Measurements from ENCODE around the gene ATP1A2. TPM values are rescaled to one million over a fixed set of nuclear protein-coding genes. Genes with fewer than 3 reads are reported as not detected.

ATP1A2 gene
- total and polyA plus RNA-seq, 10 of the 15 experiments (the other 5 are each of a cell fraction or from before 2014, with no cell fraction given), result 0.15 TPM; not detected in 9

DNA sequence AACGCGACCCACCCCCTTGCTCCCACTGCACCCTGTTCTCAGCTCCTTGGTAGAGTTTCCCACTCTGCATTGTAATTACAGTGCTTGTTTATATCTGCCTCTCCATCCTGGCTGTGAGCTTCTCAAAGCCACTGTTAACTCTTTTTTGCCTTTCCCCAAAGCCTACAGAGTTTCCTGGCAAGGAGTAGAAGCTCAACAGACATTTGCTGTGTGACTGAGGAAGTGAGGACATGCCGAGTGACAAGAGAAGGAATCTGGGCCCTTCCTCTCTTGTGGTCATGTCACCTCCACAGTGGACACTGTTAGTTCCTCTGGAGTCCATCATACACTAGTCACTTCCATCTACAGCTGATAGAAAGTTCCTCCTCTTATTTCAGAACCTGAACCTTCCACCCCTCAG, 11.1 kb upstream of the ATP1A2 start (continued):
- TF ChIP-seq RELB (IDR thresholded peaks at IDR 0.05; ENCODE audit: low read depth), result no peak
- TF ChIP-seq ASH2L (IDR thresholded peaks at IDR 0.05; ENCODE audit: borderline replicate concordance, low read depth), result no peak
- TF ChIP-seq FOXK2 (IDR thresholded peaks at IDR 0.05), result no peak

DNA sequence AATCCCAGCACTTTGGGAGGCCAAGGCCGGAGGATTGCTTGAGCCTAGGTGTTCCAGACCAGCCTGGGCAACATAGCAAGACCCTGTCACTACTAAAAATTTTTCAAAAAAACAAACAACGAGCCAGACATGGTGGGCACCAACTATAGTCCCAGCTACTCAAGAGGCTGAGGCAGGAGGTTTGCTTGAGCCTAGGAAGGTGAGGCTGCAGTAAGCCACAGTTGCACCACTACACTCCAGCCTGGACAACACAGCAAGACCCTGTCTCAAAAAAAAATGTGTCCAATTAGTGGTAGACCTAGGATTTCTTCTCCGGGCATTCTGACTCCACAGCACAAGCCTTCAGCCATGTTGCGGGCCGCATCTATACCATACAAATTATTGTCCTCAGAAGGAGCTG, 10.4 kb upstream of the ATP1A2 start:
- CTCF ChIA-PET, result interaction anchor here (0.8 to 11.6 kb wide), 16 partner anchors 9 to 272 kb away, joined by 3 to 189 read pairs (median 4); partner anchors contain the start of genes CASQ1 and PEX19
- no TSS peak for BruUV-seq (replicated peaks)
- intact Hi-C loops (cut with micrococcal nuclease; ENCODE audit: unreplicated experiment) (no loop called here), in situ Hi-C loops (cut with MboI) (no loop called here)
- Histone ChIP-seq H3K4me3 (no peak overlapping the region), H3K4me2 (ENCODE audit: control insufficient read depth, insufficient read depth) (no peak overlapping the region), H3K27me3 (replicated peaks in 1 of 2; ENCODE audit: control insufficient read depth in 2 of 2, insufficient read depth in 2 of 2, low read length in 1 of 2) (no peaks in the 10 kb centered on the region; a peak in 1 of 4 replicates), H3K9me3 (replicated peaks; ENCODE audit: control insufficient read depth, insufficient read depth, low read length) (no peaks in the 10 kb centered on the region), H3K4me1 (ENCODE audit: control insufficient read depth, insufficient read depth, low read length) (peaks cover 4% of the 10 kb centered on the region), H3K9ac (ENCODE audit: control insufficient read depth, insufficient read depth, low read length) (no peak overlapping the region), H4K20me1 (ENCODE audit: control insufficient read depth, insufficient read depth) (no peaks in the 10 kb centered on the region), H3K36me3 (ENCODE audit: control insufficient read depth in 2 of 2, insufficient read depth in 2 of 2, low read length in 1 of 2) (no peaks in the 10 kb centered on the region; a peak in 1 of 4 replicates), H3K79me2 (ENCODE audit: control insufficient read depth, insufficient read depth, low read length) (no peaks in the 10 kb centered on the region), H2AFZ (ENCODE audit: control insufficient read depth, low read depth, low read length) (no peak overlapping the region), H3K27ac (ENCODE audit: control insufficient read depth, insufficient read depth) (no peak overlapping the region)
- 81% methylated on average over 5 of the region's 5 CpGs for WGBS (ENCODE audit: insufficient coverage, insufficient replicate concordance, low lambda C conversion rate, missing lambda C conversion rate)
- no peak for FAIRE-seq
- RAD21 ChIA-PET (ENCODE audit: unreplicated experiment), result interaction anchor here (1.1 to 6.8 kb wide), 5 partner anchors 59 to 272 kb away, joined by 4 to 85 read pairs (median 5); no protein-coding TSS in a partner anchor
- POLR2A ChIA-PET, result no interaction called here
- no peak for ATAC-seq
- no peak for DNase-seq (ENCODE audit: low read depth, low spot score)
- SMC1A ChIA-PET (ENCODE audit: uncharacterized antibody, unreplicated experiment), result interaction anchor here (1.0 to 4.9 kb wide), 9 partner anchors 52 to 271 kb away, joined by 4 to 46 read pairs (median 4); partner anchors contain the start of gene CASQ1
- TF ChIP-seq, protein P1, sequence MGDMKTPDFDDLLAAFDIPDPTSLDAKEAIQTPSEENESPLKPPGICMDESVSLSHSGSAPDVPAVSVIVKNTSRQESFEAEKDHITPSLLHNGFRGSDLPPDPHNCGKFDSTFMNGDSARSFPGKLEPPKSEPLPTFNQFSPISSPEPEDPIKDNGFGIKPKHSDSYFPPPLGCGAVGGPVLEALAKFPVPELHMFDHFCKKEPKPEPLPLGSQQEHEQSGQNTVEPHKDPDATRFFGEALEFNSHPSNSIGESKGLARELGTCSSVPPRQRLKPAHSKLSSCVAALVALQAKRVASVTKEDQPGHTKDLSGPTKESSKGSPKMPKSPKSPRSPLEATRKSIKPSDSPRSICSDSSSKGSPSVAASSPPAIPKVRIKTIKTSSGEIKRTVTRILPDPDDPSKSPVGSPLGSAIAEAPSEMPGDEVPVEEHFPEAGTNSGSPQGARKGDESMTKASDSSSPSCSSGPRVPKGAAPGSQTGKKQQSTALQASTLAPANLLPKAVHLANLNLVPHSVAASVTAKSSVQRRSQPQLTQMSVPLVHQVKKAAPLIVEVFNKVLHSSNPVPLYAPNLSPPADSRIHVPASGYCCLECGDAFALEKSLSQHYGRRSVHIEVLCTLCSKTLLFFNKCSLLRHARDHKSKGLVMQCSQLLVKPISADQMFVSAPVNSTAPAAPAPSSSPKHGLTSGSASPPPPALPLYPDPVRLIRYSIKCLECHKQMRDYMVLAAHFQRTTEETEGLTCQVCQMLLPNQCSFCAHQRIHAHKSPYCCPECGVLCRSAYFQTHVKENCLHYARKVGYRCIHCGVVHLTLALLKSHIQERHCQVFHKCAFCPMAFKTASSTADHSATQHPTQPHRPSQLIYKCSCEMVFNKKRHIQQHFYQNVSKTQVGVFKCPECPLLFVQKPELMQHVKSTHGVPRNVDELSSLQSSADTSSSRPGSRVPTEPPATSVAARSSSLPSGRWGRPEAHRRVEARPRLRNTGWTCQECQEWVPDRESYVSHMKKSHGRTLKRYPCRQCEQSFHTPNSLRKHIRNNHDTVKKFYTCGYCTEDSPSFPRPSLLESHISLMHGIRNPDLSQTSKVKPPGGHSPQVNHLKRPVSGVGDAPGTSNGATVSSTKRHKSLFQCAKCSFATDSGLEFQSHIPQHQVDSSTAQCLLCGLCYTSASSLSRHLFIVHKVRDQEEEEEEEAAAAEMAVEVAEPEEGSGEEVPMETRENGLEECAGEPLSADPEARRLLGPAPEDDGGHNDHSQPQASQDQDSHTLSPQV (IDR thresholded peaks at IDR 0.05), result no peak
- TF ChIP-seq RB1 (IDR thresholded peaks at IDR 0.05; ENCODE audit: borderline replicate concordance), result no peak
- no peak for TF ChIP-seq SMC3 (IDR thresholded peaks at IDR 0.05; ENCODE audit: borderline replicate concordance, low read length)
- TF ChIP-seq NFXL1 (IDR thresholded peaks at IDR 0.05; ENCODE audit: borderline replicate concordance), result no peak
- no peak for TF ChIP-seq ATF3 (IDR thresholded peaks at IDR 0.05; ENCODE audit: borderline replicate concordance, extremely low read depth, low read depth, low read length)
- TF ChIP-seq, protein P2, sequence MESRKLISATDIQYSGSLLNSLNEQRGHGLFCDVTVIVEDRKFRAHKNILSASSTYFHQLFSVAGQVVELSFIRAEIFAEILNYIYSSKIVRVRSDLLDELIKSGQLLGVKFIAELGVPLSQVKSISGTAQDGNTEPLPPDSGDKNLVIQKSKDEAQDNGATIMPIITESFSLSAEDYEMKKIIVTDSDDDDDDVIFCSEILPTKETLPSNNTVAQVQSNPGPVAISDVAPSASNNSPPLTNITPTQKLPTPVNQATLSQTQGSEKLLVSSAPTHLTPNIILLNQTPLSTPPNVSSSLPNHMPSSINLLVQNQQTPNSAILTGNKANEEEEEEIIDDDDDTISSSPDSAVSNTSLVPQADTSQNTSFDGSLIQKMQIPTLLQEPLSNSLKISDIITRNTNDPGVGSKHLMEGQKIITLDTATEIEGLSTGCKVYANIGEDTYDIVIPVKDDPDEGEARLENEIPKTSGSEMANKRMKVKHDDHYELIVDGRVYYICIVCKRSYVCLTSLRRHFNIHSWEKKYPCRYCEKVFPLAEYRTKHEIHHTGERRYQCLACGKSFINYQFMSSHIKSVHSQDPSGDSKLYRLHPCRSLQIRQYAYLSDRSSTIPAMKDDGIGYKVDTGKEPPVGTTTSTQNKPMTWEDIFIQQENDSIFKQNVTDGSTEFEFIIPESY (IDR thresholded peaks at IDR 0.05), result no peak
- no peak for TF ChIP-seq NBN (IDR thresholded peaks at IDR 0.05)
- no peak for TF ChIP-seq JUND (IDR thresholded peaks at IDR 0.05; ENCODE audit: low read depth, low read length)
- no peak for TF ChIP-seq IKZF2 (IDR thresholded peaks at IDR 0.05)
- no peak for TF ChIP-seq NR2C2 (IDR thresholded peaks at IDR 0.05; ENCODE audit: borderline replicate concordance, control insufficient read depth, insufficient read length, low read depth)
- TF ChIP-seq ETV6 (conservative IDR thresholded peaks at IDR 0.05 in 1 of 2, IDR thresholded peaks at IDR 0.05 in 1 of 2; ENCODE audit: borderline replicate concordance in 1 of 2, low read depth in 1 of 2), result no peak
- TF ChIP-seq FOXK2 (IDR thresholded peaks at IDR 0.05), result no peak
